SU-DHL-6 (cell line): ENCODE results near the gene NT5DC2.

Experiments
- H2AFZ ChIP-seq: fragments of 200-600 bp; sonication (generic); 2 replicates; pipeline ENCODE4 v1.6.1; 2014; ENCODE audit warnings: low read depth, mild to moderate bottlenecking, moderate library complexity, mixed read lengths, antibody characterized with exemption, low read length; ENCODE audit not compliant: severe bottlenecking
- H3F3A ChIP-seq: fragments of 200-600 bp; shearing (Covaris generic); 2 replicates; pipeline ENCODE4 v1.6.0; 2016; ENCODE audit warnings: antibody characterized with exemption, mild to moderate bottlenecking; ENCODE audit not compliant: insufficient read depth
- H3K27ac ChIP-seq: fragments of 200-600 bp; sonication (generic); 2 replicates; pipeline ENCODE4 v1.5.1; 2016; ENCODE audit warnings: low read depth, mild to moderate bottlenecking, low read length, moderate library complexity, mixed read lengths
- H3K27me3 ChIP-seq: fragments of 200-600 bp; sonication (generic), shearing (Covaris generic); 2 replicates; pipeline ENCODE4 v1.6.0; 2014; ENCODE audit warnings: mild to moderate bottlenecking, low read length
- H3K36me3 ChIP-seq: fragments of 200-600 bp; sonication (generic); 2 replicates; pipeline ENCODE4 v1.6.1; 2014; ENCODE audit warnings: mild to moderate bottlenecking, low read length, mixed read lengths
- H3K4me2 ChIP-seq: fragments of 300-600, 200-600 bp; shearing (Covaris generic), sonication (generic); 2 replicates; pipeline ENCODE4 v1.6.0; 2014; ENCODE audit warnings: low read length, low read depth, mild to moderate bottlenecking; ENCODE audit not compliant: poor library complexity, severe bottlenecking
- H3K4me3 ChIP-seq: fragments of 200-600 bp; sonication (generic); 2 replicates; pipeline ENCODE4 v1.5.1; 2014; ENCODE audit warnings: antibody characterized with exemption, low read length, mild to moderate bottlenecking, mixed read lengths; ENCODE audit not compliant: insufficient read depth, poor library complexity, severe bottlenecking
- H3K79me2 ChIP-seq: fragments of 200-600 bp; sonication (generic); 2 replicates; pipeline ENCODE4 v1.6.1; 2014; ENCODE audit warnings: mild to moderate bottlenecking, low read length, moderate library complexity; ENCODE audit not compliant: insufficient read depth
- H3K9ac ChIP-seq: fragments of 200-600 bp; sonication (generic); 2 replicates; pipeline ENCODE4 v1.7.0; 2014; ENCODE audit warnings: mild to moderate bottlenecking, low read length
- H3K9me2 ChIP-seq: fragments of 200-600 bp; sonication (generic); replicated peaks from 2 replicates; pipeline ENCODE4 v1.6.1; 2014; ENCODE audit warnings: low read length; ENCODE audit not compliant: insufficient read depth
- H3K9me3 ChIP-seq: fragments of 200-600 bp; sonication (generic); 2 replicates; pipeline ENCODE4 v1.6.1; 2014; ENCODE audit warnings: low read length, mixed read lengths; ENCODE audit not compliant: insufficient read depth
- H4K20me1 ChIP-seq: fragments of 200-600 bp; sonication (generic); 2 replicates; pipeline ENCODE4 v1.6.1; 2014; ENCODE audit warnings: low read depth, mild to moderate bottlenecking, antibody characterized with exemption, low read length, moderate library complexity, mixed read lengths
- CTCF ChIP-seq: fragments of 200-600 bp; sonication (generic); IDR thresholded peaks from one replicate; pipeline ENCODE4 v1.5.1; 2017; ENCODE audit warnings: antibody characterized with exemption, mild to moderate bottlenecking, low read length, moderate library complexity; ENCODE audit not compliant: insufficient read depth, poor library complexity, severe bottlenecking
- EZH2phosphoT487 ChIP-seq: fragments of 200-600 bp; sonication (generic), shearing (Covaris generic); conservative IDR thresholded peaks from 2 replicates; pipeline ENCODE4 v1.6.1; 2018; ENCODE audit warnings: mild to moderate bottlenecking, antibody characterized with exemption, low read length, moderate library complexity, mixed read lengths

Gene NT5DC2

GRCh38 chr3:52479877-52480575 lies 53.6 kb downstream of the NT5DC2 start:
- Histone ChIP-seq H3K4me3 (no peak overlapping the region), H3K27me3 (no peaks in the 10 kb centered on the region), H3K9me2 (no peaks in the 10 kb centered on the region), H3K27ac (no peak overlapping the region), H3K9me3 (no peaks in the 10 kb centered on the region), H3K4me2 (no peak overlapping the region), H3F3A (no peaks in the 10 kb centered on the region), H4K20me1 (no peaks in the 10 kb centered on the region), H3K79me2 (no peaks in the 10 kb centered on the region), H3K9ac (no peak overlapping the region), H2AFZ (no peak overlapping the region), H3K36me3 (no peaks in the 10 kb centered on the region)
- TF ChIP-seq CTCF (no peak), EZH2phosphoT487 (no peak)

GRCh38 chr3:52479037-52479876 lies 54.4 kb downstream of the NT5DC2 start:
- no peak overlapping the region for H3K9ac ChIP-seq
- no peaks in the 10 kb centered on the region for H3K36me3 ChIP-seq
- H3K4me3 ChIP-seq = no peak overlapping the region
- no peaks in the 10 kb centered on the region for H3K79me2 ChIP-seq
- no peak overlapping the region for H3K27ac ChIP-seq
- H4K20me1 ChIP-seq = no peaks in the 10 kb centered on the region
- TF ChIP-seq CTCF (no peak), EZH2phosphoT487 (no peak)
- no peaks in the 10 kb centered on the region for H3K9me2 ChIP-seq
- H3F3A ChIP-seq = no peaks in the 10 kb centered on the region
- no peak overlapping the region for H3K4me2 ChIP-seq
- H3K27me3 ChIP-seq = no peaks in the 10 kb centered on the region
- H3K9me3 ChIP-seq = no peaks in the 10 kb centered on the region
- H2AFZ ChIP-seq = no peak overlapping the region

GRCh38 chr3:52477796-52478095 lies 55.9 kb downstream of the NT5DC2 start:
- no peak overlapping the region for H3K4me2 ChIP-seq
- H3K79me2 ChIP-seq = no peaks in the 10 kb centered on the region
- no peaks in the 10 kb centered on the region for H3K36me3 ChIP-seq
- H2AFZ ChIP-seq = no peak overlapping the region
- H3F3A ChIP-seq = no peaks in the 10 kb centered on the region
- H4K20me1 ChIP-seq = no peaks in the 10 kb centered on the region
- no peak for TF ChIP-seq CTCF
- no peak for TF ChIP-seq EZH2phosphoT487
- no peaks in the 10 kb centered on the region for H3K9me2 ChIP-seq
- H3K9me3 ChIP-seq = no peaks in the 10 kb centered on the region
- H3K27ac ChIP-seq = no peak overlapping the region
- H3K4me3 ChIP-seq = no peak overlapping the region
- no peak overlapping the region for H3K9ac ChIP-seq
- H3K27me3 ChIP-seq = no peaks in the 10 kb centered on the region
